DOHH2 (cell line): ENCODE data around the gene OR2A25.

Experiments
- H3F3A ChIP-seq: fragments of 200-600 bp; sonication (generic), shearing (Covaris generic); 2 replicates; pipeline ENCODE4 v1.6.0; 2016; ENCODE audit warnings: antibody characterized with exemption, mild to moderate bottlenecking; ENCODE audit not compliant: control insufficient read depth, insufficient read depth
- H3K27ac ChIP-seq: fragments of 200-600 bp; sonication (generic); 2 replicates; pipeline ENCODE4 v1.5.1; 2014; ENCODE audit warnings: low read depth, mild to moderate bottlenecking, low read length, moderate library complexity
- H3K27me3 ChIP-seq: fragments of 200-600 bp; sonication (generic); 2 replicates; pipeline ENCODE4 v1.6.1; 2014; ENCODE audit warnings: mild to moderate bottlenecking, low read length, mixed read lengths; ENCODE audit not compliant: control insufficient read depth
- H3K36me3 ChIP-seq: fragments of 200-600 bp; sonication (generic); 2 replicates; pipeline ENCODE4 v1.6.1; 2014; ENCODE audit warnings: mild to moderate bottlenecking, low read length, moderate library complexity, mixed read lengths; ENCODE audit not compliant: control insufficient read depth
- H3K4me1 ChIP-seq: fragments of 200-600 bp; sonication (generic); 2 replicates; pipeline ENCODE4 v1.6.1; 2014; ENCODE audit warnings: mild to moderate bottlenecking, low read length, mixed read lengths; ENCODE audit not compliant: control insufficient read depth
- H3K4me2 ChIP-seq: fragments of 200-600 bp; sonication (generic); 2 replicates; pipeline ENCODE4 v1.6.0; 2014; ENCODE audit warnings: mild to moderate bottlenecking, low read length, moderate library complexity
- H3K4me3 ChIP-seq: fragments of 200-600 bp; sonication (generic); 2 replicates; pipeline ENCODE4 v1.5.1; 2014; ENCODE audit warnings: mild to moderate bottlenecking, low read length, mixed read lengths
- H3K79me2 ChIP-seq: fragments of 200-600 bp; sonication (generic); 2 replicates; pipeline ENCODE4 v1.6.1; 2014; ENCODE audit warnings: mild to moderate bottlenecking, low read length, mixed read lengths; ENCODE audit not compliant: control insufficient read depth
- H3K9me2 ChIP-seq: fragments of 200-600 bp; sonication (generic); replicated peaks from 2 replicates; pipeline ENCODE4 v1.6.1; 2014; ENCODE audit warnings: mild to moderate bottlenecking, low read length, mixed read lengths; ENCODE audit not compliant: control insufficient read depth
- H3K9me3 ChIP-seq: fragments of 200-600 bp; sonication (generic); 2 replicates; pipeline ENCODE4 v1.6.1; 2014; ENCODE audit warnings: antibody characterized with exemption, low read length, mixed read lengths; ENCODE audit not compliant: control insufficient read depth, insufficient read depth
- H4K20me1 ChIP-seq: fragments of 200-600 bp; sonication (generic); 2 replicates; pipeline ENCODE4 v1.6.0; 2014; ENCODE audit warnings: low read depth, mild to moderate bottlenecking, antibody characterized with exemption, low read length, moderate library complexity; ENCODE audit not compliant: control insufficient read depth, insufficient read depth
- CTCF ChIP-seq: fragments of 200-600 bp; sonication (generic); IDR thresholded peaks from one replicate; pipeline ENCODE4 v1.5.1; 2014; ENCODE audit warnings: antibody characterized with exemption, mild to moderate bottlenecking, low read depth, low read length; ENCODE audit not compliant: poor library complexity, severe bottlenecking
- EZH2phosphoT487 ChIP-seq: fragments of 200-600 bp; sonication (generic); IDR thresholded peaks from 2 replicates; pipeline ENCODE4 v1.6.1; 2017; ENCODE audit warnings: borderline replicate concordance, mild to moderate bottlenecking, antibody characterized with exemption, low read length, moderate library complexity, mixed read lengths

OR2A25 gene

GRCh38 chr7:144027974-144028373, 41.6 kb upstream of the OR2A25 start:
- no peaks in the 10 kb centered on the region for H4K20me1 ChIP-seq
- H3K4me3 ChIP-seq = no peak overlapping the region
- no peaks in the 10 kb centered on the region for H3F3A ChIP-seq
- no peaks in the 10 kb centered on the region for H3K4me1 ChIP-seq
- H3K27me3 ChIP-seq = 0 out of 2 replicates have a peak, but pooled peaks cover 3% of the 10 kb centered on the region
- TF ChIP-seq CTCF = no peak
- TF ChIP-seq EZH2phosphoT487 = no peak
- no peaks in the 10 kb centered on the region for H3K9me2 ChIP-seq
- no peak overlapping the region for H3K4me2 ChIP-seq
- no peaks in the 10 kb centered on the region for H3K79me2 ChIP-seq
- H3K36me3 ChIP-seq = no peaks in the 10 kb centered on the region
- H3K9me3 ChIP-seq = no peaks in the 10 kb centered on the region
- H3K27ac ChIP-seq = no peak overlapping the region

- Histone ChIP-seq H3K4me1 (no peaks in the 10 kb centered on the region), H3K9me3 (no peaks in the 10 kb centered on the region), H3K36me3 (no peaks in the 10 kb centered on the region), H4K20me1 (no peaks in the 10 kb centered on the region), H3K27me3 (0 out of 2 replicates have a peak, but pooled peaks cover 3% of the 10 kb centered on the region), H3K9me2 (no peaks in the 10 kb centered on the region), H3K79me2 (no peaks in the 10 kb centered on the region), H3F3A (no peaks in the 10 kb centered on the region), H3K4me3 (no peak overlapping the region), H3K27ac (no peak overlapping the region), H3K4me2 (no peak overlapping the region)
- TF ChIP-seq EZH2phosphoT487 (no peak), CTCF (no peak)
These were observed 41.1 kb upstream of the OR2A25 start for GRCh38 chr7:144028547-144028946.

GRCh38 chr7:144032516-144032915, 37.1 kb upstream of the OR2A25 start:
- H4K20me1 ChIP-seq = no peaks in the 10 kb centered on the region
- H3K9me2 ChIP-seq = no peaks in the 10 kb centered on the region
- no peaks in the 10 kb centered on the region for H3K9me3 ChIP-seq
- H3K4me2 ChIP-seq = no peak overlapping the region
- no peak overlapping the region for H3K4me3 ChIP-seq
- no peaks in the 10 kb centered on the region for H3K27me3 ChIP-seq
- no peaks in the 10 kb centered on the region for H3K4me1 ChIP-seq
- H3K79me2 ChIP-seq = no peaks in the 10 kb centered on the region
- no peaks in the 10 kb centered on the region for H3F3A ChIP-seq
- TF ChIP-seq EZH2phosphoT487 = no peak
- no peak for TF ChIP-seq CTCF
- H3K36me3 ChIP-seq = no peaks in the 10 kb centered on the region
- H3K27ac ChIP-seq = no peak overlapping the region
